Kidney (tissue), 14 donors: ENCODE results near the gene NHS. TPM values are rescaled to one million over a fixed set of nuclear protein-coding genes. Genes with fewer than 3 reads are reported as not detected.

ENCODE experiments used
- DNase-seq, 5 donors: peaks; one replicate each; pipeline ENCODE4 v3.0.0-alpha.2; 2013 to 2020
- FAIRE-seq: peaks from 2 replicates; lab custom pipeline; 2012; peaks lifted over from hg19 to GRCh38; lab: Jason Lieb, UNC
- H3K27ac ChIP-seq, 2 donors: one replicate each; pipeline ENCODE4 v1.7.0; 2013; ENCODE audit warnings: low read depth in 2 of 2, low read length in 2 of 2, inconsistent platforms in 1 of 2
- H3K27me3 ChIP-seq: one replicate; pipeline ENCODE4 v1.7.1; 2013; ENCODE audit warnings: low read length, inconsistent platforms; ENCODE audit not compliant: control insufficient read depth, insufficient read depth
- H3K36me3 ChIP-seq, 3 donors: one replicate each; pipeline versions ENCODE4 v1.7.0 to v1.7.1; 2013; ENCODE audit warnings: low read length in 3 of 3, control low read depth in 1 of 3, inconsistent platforms in 1 of 3; ENCODE audit not compliant: insufficient read depth in 3 of 3, control insufficient read depth in 2 of 3
- H3K4me1 ChIP-seq, 3 donors: one replicate each; pipeline versions ENCODE4 v1.7.0 to v1.7.1; 2013; ENCODE audit warnings: low read length in 3 of 3, inconsistent platforms in 1 of 3, low read depth in 1 of 3; ENCODE audit not compliant: control insufficient read depth in 2 of 3, insufficient read depth in 2 of 3
- H3K4me3 ChIP-seq, 3 donors: one replicate each; pipeline versions ENCODE4 v1.7.0 to v1.8.1; 2013; ENCODE audit warnings: low read length in 3 of 3, control low read depth in 1 of 3, inconsistent platforms in 1 of 3
- H3K9ac ChIP-seq, 3 donors: one replicate each; pipeline versions ENCODE4 v1.7.0 to v1.7.1; 2013; ENCODE audit warnings: low read length in 3 of 3, control low read depth in 1 of 3, inconsistent platforms in 1 of 3
- H3K9me3 ChIP-seq, 3 donors: one replicate each; pipeline versions ENCODE4 v1.7.0 to v1.7.1; 2013; ENCODE audit warnings: low read length in 3 of 3, control low read depth in 1 of 3, inconsistent platforms in 1 of 3; ENCODE audit not compliant: control insufficient read depth in 2 of 3, insufficient read depth in 1 of 3
- intact Hi-C: fragments of 100-400 bp; cut with DNase I; formaldehyde crosslinking; loops from one replicate; pipeline ENCODE4 v1.11.1; 2022
- polyA plus RNA-seq: library from polyadenylated mRNA; stranded (reverse); fragments of 350-450 nt; fragmentation: Illumina TruSeq; extraction: RNeasy Lipid Tissue Mini Kit (QIAGEN cat#74804); gene quantifications from one replicate; pipeline ENCODE4 v1.2.3, GENCODE V29; 2014; ENCODE audit warnings: low read depth, low replicate concordance; ENCODE audit not compliant: insufficient read depth
- total RNA-seq: library from RNA; stranded (reverse); fragmentation: NEBNext Ultra II Directional; extraction: Animal tissue kit (Norgen Biotek cat#: 25700); gene quantifications from one replicate; pipeline ENCODE4 v1.2.1, GENCODE V29; 2021
- TF ChIP-seq, protein P1 (sequence below): IDR thresholded peaks from 3 replicates; pipeline ENCODE4 v1.5.1; 2012; ENCODE audit warnings: mild to moderate bottlenecking, moderate library complexity, borderline replicate concordance; ENCODE audit not compliant: insufficient read depth; ENCODE audit errors: extremely low read depth
- donor health status: control.
- donor health status: control.
- donor health status: control.
- donor health status: control.
- donor health status: control.
- donor health status: DM: yes; HTN: yes; CAD: no.
- donor health status: Normal renal cell carcinoma (clear cell type).

The NHS gene
- total and polyA plus RNA-seq, 2 donors from 2014 or later: 3.1 to 28.9 TPM

DNA sequence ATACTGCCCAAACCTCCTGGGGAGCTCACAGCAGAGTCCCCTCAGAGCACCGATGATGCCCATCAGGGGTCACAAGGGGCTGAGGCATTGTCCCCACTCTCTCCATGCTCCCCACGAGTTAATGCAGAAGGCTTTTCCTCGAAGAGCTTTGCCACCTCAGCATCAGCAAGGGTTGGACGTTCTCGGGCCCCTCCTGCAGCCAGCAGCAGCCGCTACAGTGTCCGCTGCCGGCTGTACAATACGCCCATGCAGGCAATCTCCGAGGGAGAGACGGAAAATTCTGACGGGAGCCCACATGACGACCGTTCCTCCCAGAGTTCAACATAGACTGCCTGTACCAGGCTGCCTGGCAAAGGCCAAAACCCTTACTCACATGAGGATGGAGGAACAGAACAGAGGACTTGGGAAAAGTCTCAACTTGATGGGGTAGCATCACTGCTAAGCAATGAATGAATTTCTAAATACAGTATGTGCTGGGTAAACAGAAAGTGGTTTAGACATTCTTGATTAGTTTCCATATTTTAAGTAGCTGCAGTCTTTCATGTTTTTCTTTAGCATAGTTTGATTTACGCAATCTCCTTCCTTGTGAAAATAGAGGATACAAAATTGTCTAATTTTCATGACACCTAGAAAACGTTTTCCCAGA, 357.3 kb downstream of the NHS start:
- Histone ChIP-seq H3K27ac (no peak overlapping the region), H3K36me3 (peaks cover 0 to 6% (median 0%) of the 10 kb centered on the region in 3 donors), H3K9ac (no peak overlapping the region), H3K9me3 (no peaks in the 10 kb centered on the region), H3K27me3 (peaks cover 2% of the 10 kb centered on the region), H3K4me3 (no peak overlapping the region), H3K4me1 (peaks cover 0 to 4% (median 0%) of the 10 kb centered on the region in 3 donors)
- DNase-seq (no peak), FAIRE-seq (no peak)
- intact Hi-C loops: no loop called here
- TF ChIP-seq, protein P1, sequence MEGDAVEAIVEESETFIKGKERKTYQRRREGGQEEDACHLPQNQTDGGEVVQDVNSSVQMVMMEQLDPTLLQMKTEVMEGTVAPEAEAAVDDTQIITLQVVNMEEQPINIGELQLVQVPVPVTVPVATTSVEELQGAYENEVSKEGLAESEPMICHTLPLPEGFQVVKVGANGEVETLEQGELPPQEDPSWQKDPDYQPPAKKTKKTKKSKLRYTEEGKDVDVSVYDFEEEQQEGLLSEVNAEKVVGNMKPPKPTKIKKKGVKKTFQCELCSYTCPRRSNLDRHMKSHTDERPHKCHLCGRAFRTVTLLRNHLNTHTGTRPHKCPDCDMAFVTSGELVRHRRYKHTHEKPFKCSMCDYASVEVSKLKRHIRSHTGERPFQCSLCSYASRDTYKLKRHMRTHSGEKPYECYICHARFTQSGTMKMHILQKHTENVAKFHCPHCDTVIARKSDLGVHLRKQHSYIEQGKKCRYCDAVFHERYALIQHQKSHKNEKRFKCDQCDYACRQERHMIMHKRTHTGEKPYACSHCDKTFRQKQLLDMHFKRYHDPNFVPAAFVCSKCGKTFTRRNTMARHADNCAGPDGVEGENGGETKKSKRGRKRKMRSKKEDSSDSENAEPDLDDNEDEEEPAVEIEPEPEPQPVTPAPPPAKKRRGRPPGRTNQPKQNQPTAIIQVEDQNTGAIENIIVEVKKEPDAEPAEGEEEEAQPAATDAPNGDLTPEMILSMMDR: no peak

DNA sequence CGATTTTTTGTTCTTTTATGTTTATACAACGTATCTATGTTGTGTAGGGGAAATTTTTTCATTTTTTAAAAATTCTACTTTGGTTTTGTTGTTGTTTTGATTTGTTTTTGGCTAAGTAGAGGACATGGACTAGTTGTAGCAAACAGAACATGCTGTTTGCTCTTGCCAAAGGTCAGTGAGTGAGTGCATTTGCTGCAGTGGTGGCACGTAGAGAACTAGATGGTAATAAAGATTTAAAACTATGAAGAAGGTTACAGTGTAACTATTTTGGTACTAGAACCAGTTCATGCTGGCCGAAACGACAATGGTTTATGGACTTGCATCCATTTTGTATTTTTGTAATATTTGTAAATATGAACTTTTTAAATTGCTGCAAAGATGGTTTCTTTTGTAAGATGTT, 360.4 kb downstream of the NHS start:
- FAIRE-seq: peak; percentile 81
- H3K4me1 ChIP-seq: peaks cover 0 to 4% (median 0%) of the 10 kb centered on the region in 3 donors
- no peaks in the 10 kb centered on the region for H3K36me3 ChIP-seq
- intact Hi-C loops: no loop called here
- TF ChIP-seq, protein P1: no peak
- peak in 2 of 5 donors; percentile 21 to 35 for DNase-seq
- peaks cover 2% of the 10 kb centered on the region for H3K27me3 ChIP-seq
- no peak overlapping the region for H3K4me3 ChIP-seq
- H3K9ac ChIP-seq: no peak overlapping the region
- peak overlapping the region in 1 of 2 donors; percentile 72 for H3K27ac ChIP-seq
- no peaks in the 10 kb centered on the region for H3K9me3 ChIP-seq

DNA sequence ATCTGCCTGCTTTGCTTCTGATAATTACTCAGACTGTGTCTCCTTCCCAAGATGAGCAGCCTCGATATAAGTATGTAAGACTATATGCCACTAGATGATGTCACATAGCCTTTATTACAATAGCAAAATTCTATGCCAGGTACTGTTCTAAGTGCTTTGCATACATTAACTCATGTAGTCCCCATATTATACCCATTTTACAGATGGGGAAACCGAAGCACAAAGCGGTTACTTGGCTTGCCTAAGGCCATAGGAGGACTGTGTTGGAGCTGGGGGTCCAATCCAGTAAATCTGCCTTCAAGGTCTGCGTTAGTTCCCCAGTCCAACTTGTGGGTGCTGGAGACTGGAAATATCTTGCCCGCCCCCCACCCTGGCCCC, 361.5 kb downstream of the NHS start:
- no peak for DNase-seq
- FAIRE-seq: no peak
- Histone ChIP-seq H3K27me3 (peaks cover 2% of the 10 kb centered on the region), H3K36me3 (no peaks in the 10 kb centered on the region), H3K4me3 (peak overlapping the region; percentile 48 to 63 (median 52)), H3K4me1 (peaks cover 0 to 4% (median 0%) of the 10 kb centered on the region in 3 donors), H3K27ac (peak overlapping the region; percentile 67 to 89), H3K9me3 (no peaks in the 10 kb centered on the region), H3K9ac (peak overlapping the region in 1 of 3 donors; percentile 20)
- TF ChIP-seq, protein P1: no peak
- intact Hi-C loops: no loop called here
